PC-9 (cell line): ENCODE results near the gene SIPA1L3.

ENCODE experiments used
- CTCF ChIP-seq: fragments of 200-600 bp; sonication (generic); conservative IDR thresholded peaks from 2 replicates; pipeline ENCODE4 v1.6.1; 2017; ENCODE audit warnings: mixed run types, antibody characterized with exemption, mild to moderate bottlenecking, moderate library complexity
- EZH2 ChIP-seq: fragments of 200-600 bp; sonication (generic); IDR thresholded peaks from 2 replicates; pipeline ENCODE4 v1.8.0; 2017; ENCODE audit warnings: antibody characterized with exemption, low read depth

GRCh38 chr19:38045554-38046253 is 138.7 kb downstream of the SIPA1L3 start:
- no peak for TF ChIP-seq CTCF
- no peak for TF ChIP-seq EZH2
